Neural cell (in vitro differentiated cells): ENCODE measurements around the gene MYO5C.

Experiments
- CTCF ChIP-seq: fragments of 450-650 bp; IDR thresholded peaks from 2 replicates; pipeline ENCODE4 v1.5.1; 2014; ENCODE audit warnings: antibody characterized with exemption, mild to moderate bottlenecking, moderate library complexity; ENCODE audit not compliant: poor library complexity, severe bottlenecking
- EZH2 ChIP-seq: fragments of 200-600, 300-800 bp; shearing (Covaris generic), sonication (generic); IDR thresholded peaks from 2 replicates; pipeline ENCODE4 v1.6.1; 2014; ENCODE audit warnings: antibody characterized with exemption, low read length, borderline replicate concordance, mild to moderate bottlenecking; ENCODE audit not compliant: insufficient read depth, poor library complexity, severe bottlenecking
- POLR2AphosphoS5 ChIP-seq: IDR thresholded peaks from 2 replicates; pipeline ENCODE4 v1.6.1; 2012
- TAF1 ChIP-seq: IDR thresholded peaks from 2 replicates; pipeline ENCODE4 v1.6.1; 2012; ENCODE audit warnings: low read depth

GRCh38 chr15:52295421-52296001, at the start of gene MYO5C:
- TF ChIP-seq CTCF: no peak
- TF ChIP-seq TAF1: no peak
- TF ChIP-seq POLR2AphosphoS5: no peak
- no peak for TF ChIP-seq EZH2
